HG03159 (cell line): ENCODE data around the gene AKR1C8.
"Not testable (repeated sequence)": the region's sequence is repeated elsewhere in the genome, so short reads cannot be mapped to it uniquely, and the experiment has no call there.

Experiments
- ATAC-seq: cut with Tn5 transposase; IDR thresholded peaks from one replicate; pipeline ENCODE4 v1.9.1; 2021; ENCODE audit warnings: mild to moderate bottlenecking, moderate library complexity; ENCODE audit not compliant: unreplicated experiment

The AKR1C8 gene

GRCh38 chr10:5184987-5185775, at the start of gene AKR1C8:
AKR1C8 (minus strand) TSS chr10:5185150; CDS start chr10:5185104, 46 bp downstream.
- no peak for ATAC-seq

GRCh38 chr10:5234106-5234860, 49.3 kb upstream of the AKR1C8 start:
- ATAC-seq, result no peak

GRCh38 chr10:5233324-5233723, 48.4 kb upstream of the AKR1C8 start:
- ATAC-seq, result no peak

GRCh38 chr10:5229019-5229418, 44.1 kb upstream of the AKR1C8 start:
- ATAC-seq, result no peak

GRCh38 chr10:5222942-5223341, 38.0 kb upstream of the AKR1C8 start:
- ATAC-seq, result not testable (repeated sequence)

GRCh38 chr10:5219262-5219661, 34.3 kb upstream of the AKR1C8 start:
- ATAC-seq, result no peak

- no peak for ATAC-seq
Measured at GRCh38 chr10:5216801-5217200, 31.9 kb upstream of the AKR1C8 start.

- ATAC-seq, result no peak
Measured at GRCh38 chr10:5211696-5212536, 27.0 kb upstream of the AKR1C8 start.

GRCh38 chr10:5210261-5210660, 25.3 kb upstream of the AKR1C8 start:
- not testable (repeated sequence) for ATAC-seq

- not testable (repeated sequence) for ATAC-seq
Measured at GRCh38 chr10:5209776-5210175, 24.8 kb upstream of the AKR1C8 start.

- no peak for ATAC-seq
Measured at GRCh38 chr10:5206799-5207198, 21.8 kb upstream of the AKR1C8 start.

- no peak for ATAC-seq
Measured at GRCh38 chr10:5199398-5199797, 14.4 kb upstream of the AKR1C8 start.

GRCh38 chr10:5198386-5198785, 13.4 kb upstream of the AKR1C8 start:
- ATAC-seq, result no peak

- ATAC-seq, result no peak
Measured at GRCh38 chr10:5196702-5197113, 11.8 kb upstream of the AKR1C8 start, which contains the start of gene AKR1C4. AKR1C4 (plus strand) TSS chr10:5196837; CDS start chr10:5196868, 31 bp downstream.

GRCh38 chr10:5195727-5196374, 10.9 kb upstream of the AKR1C8 start:
- ATAC-seq, result no peak

- ATAC-seq, result no peak
Measured at GRCh38 chr10:5194431-5194830, 9.5 kb upstream of the AKR1C8 start.

- no peak for ATAC-seq
Measured at GRCh38 chr10:5188358-5188757, 3.4 kb upstream of the AKR1C8 start.

- no peak for ATAC-seq
Measured at GRCh38 chr10:5187867-5188266, 2.9 kb upstream of the AKR1C8 start.

GRCh38 chr10:5183923-5184322, 1.0 kb downstream of the AKR1C8 start:
- ATAC-seq, result no peak

GRCh38 chr10:5180503-5180902, 4.4 kb downstream of the AKR1C8 start:
- ATAC-seq, result not testable (repeated sequence)

- not testable (repeated sequence) for ATAC-seq
Measured at GRCh38 chr10:5175581-5175980, 9.4 kb downstream of the AKR1C8 start.
